GM18526 (cell line): ENCODE results near the gene ACOT2.

Experiments
- POLR2A ChIP-seq: IDR thresholded peaks from 3 replicates; pipeline ENCODE4 v1.6.1; 2011; ENCODE audit not compliant: insufficient read length; ENCODE audit errors: extremely low read depth

Gene ACOT2

DNA sequence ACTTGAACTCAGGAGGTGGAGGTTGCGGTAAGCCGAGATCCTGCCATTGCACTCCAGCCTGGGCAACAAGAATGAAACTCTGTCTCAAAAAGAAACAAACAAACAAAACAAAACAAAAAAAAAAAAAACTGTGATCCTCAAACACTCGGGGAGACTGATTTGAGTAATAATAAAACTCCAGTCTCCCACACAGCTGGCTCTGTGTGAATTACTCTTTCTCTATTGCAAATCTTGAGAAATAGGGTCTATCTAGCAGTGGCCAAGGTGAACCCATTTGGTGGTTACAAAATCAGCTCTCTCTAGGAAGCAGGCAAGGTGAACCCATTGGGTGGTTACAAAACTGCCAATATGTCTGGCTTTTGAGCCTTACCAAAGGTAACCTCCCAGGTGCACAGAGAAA lies 37.3 kb downstream of the ACOT2 start:
- TF ChIP-seq POLR2A, result no peak

DNA sequence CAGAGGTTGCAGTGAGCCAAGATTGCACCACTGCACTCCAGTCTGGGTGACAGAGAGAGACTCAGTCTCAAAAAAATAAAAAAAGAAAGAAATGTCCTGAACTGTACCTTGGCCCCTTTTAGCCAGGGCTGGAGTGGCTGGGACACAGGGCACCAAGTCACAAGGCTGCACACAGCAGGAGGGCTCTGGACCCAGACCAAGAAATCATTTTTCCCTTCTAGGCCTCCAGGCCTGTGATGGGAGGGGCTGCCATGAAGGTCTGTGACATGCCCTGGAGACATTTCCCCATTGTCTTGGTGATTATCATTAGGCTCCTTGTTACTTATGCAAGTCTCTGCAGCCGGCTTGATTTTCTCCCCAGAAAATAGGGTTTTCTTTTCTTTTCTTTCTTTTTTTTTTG lies 38.2 kb downstream of the ACOT2 start:
- TF ChIP-seq POLR2A, result no peak

DNA sequence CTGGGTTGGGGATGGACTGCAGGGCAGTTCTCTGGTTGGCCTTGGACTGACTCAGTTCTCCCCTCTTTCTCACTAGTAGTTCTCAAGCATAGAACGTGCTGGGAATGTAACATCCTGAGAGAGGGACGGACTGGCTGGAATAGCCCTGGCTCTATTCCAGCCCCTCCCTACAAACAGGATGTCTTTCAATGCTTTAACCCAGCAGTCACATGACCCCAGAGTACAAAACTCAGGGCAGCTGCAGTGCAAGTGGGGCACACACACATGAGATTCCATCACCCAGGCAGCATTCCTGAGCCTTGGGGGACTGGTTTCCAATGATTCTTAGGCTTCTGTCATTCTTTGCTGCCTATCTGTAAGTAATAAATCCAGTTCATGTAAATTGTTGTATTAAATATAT lies 41.7 kb downstream of the ACOT2 start:
- TF ChIP-seq POLR2A, result no peak

DNA sequence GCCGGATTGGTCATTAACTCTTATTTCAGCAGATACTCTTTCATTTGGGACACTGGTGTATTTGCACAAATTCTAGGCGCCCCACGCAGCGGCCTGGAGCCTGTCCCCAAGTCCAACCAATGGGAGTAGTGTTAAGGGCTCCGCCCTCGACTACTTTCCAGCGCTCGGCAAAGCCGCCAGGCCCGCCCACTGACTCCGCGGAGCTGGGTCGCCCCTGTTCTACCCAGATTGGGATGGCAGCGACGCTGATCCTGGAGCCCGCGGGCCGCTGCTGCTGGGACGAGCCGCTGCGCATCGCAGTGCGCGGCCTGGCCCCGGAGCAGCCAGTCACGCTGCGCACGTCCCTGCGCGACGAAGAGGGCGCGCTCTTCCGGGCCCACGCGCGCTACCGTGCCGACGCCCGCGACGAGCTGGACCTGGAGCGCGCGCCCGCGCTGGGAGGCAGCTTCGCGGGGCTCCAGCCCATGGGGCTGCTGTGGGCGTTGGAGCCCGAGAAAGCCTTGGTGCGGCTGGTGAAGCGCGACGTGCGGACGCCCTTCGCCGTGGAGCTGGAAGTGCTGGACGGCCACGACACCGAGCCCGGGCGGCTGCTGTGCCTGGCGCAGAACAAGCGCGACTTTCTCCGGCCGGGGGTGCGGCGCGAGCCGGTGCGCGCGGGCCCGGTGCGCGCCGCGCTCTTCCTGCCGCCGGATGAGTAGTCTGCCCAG lies 43.5 kb downstream of the ACOT2 start, which contains the start of gene ACOT6:
TSS of gene ACOT6 (plus strand) at position 179 of the 707 bp plus-strand sequence. CDS start at position 234, 55 bp downstream.
- TF ChIP-seq POLR2A, result no peak

DNA sequence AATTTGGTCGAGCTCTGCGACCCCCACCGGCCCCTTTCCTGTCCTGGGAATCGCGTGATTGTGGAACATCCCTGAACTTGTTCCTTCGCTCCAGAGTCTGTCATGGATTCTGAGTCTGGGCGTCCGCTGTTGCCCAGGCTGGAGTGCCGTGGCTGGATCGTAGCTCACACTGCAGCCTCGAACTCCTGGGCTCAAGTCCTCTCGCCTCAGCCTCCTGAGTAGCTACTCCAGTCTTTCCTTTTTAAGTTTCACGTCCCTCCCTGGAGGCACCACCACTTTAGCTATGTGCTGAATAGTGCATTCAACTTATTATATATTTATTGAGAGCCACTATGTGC lies 44.0 kb downstream of the ACOT2 start:
- no peak for TF ChIP-seq POLR2A

DNA sequence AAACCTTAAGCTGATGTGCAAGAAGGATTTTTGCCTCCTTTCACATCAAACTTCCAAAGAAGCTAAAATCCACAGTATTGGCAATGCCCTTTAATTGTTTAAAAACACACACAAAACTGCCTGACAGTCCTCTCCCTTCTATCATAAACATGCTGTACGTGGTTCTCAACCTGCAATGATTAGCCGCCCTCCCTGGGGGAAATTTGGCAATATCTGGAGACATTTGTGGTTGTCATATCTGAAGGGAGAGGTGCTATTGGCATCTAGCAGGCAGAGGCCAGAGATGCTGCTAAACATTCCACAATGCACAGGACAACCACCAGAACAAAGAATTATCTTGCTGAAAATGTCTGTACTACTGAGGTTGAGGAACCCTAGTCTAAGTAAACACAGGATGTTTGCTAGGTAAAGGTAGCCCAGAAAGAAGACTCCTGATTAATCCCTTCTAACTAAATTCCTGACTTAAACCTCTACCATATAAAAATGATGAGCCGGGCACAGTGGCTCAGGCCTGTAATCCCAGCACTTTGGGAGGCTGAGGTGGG lies 44.5 kb downstream of the ACOT2 start:
- no peak for TF ChIP-seq POLR2A

DNA sequence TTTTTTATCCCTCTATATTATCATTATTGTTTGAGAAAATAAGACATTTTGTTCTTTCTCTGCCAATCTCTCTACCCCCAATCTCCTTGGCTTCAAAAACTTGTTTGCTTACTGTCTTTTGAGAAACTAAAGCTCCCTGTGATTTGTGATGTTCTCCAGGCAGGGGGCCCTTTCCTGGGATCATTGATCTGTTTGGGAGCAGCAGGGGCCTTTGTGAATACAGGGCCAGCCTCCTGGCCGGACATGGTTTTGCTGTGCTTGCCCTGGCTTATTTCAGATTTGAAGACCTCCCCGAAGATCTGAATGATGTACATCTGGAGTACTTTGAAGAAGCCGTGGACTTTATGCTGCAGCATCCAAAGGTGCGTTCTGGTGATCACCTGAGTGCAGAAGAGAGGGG lies 47.8 kb downstream of the ACOT2 start:
- TF ChIP-seq POLR2A, result no peak

DNA sequence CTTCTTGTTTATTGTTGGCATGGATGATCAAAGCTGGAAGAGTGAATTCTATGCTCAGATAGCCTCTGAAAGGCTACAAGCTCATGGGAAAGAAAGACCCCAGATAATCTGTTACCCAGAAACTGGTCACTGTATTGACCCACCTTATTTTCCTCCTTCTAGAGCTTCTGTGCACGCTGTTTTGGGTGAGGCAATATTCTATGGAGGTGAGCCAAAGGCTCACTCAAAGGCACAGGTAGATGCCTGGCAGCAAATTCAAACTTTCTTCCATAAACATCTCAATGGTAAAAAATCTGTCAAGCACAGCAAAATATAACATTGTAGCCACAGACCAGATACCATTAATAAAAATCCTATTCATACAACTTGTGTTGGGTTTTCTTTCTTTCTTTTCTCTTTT lies 50.5 kb downstream of the ACOT2 start:
- no peak for TF ChIP-seq POLR2A

DNA sequence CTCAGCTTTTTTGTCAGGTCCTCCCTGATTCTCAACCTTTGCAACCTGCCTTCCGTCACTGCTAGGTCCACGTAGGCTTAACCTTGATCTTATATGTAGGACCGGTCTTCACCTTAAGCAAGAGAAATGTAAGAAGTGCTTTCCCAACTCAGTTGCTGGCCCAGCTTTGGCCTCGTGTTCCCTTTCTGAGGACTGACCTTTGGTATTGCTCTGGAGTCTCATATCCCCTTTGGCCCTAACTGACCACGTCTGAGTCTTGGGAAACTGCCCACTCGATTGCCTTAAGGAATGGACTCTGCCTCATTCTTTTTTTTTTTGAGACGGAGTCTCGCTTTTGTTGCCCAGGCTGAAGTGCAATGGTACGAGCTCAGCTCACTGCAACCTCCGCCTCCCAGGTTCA lies 51.3 kb downstream of the ACOT2 start:
- no peak for TF ChIP-seq POLR2A

DNA sequence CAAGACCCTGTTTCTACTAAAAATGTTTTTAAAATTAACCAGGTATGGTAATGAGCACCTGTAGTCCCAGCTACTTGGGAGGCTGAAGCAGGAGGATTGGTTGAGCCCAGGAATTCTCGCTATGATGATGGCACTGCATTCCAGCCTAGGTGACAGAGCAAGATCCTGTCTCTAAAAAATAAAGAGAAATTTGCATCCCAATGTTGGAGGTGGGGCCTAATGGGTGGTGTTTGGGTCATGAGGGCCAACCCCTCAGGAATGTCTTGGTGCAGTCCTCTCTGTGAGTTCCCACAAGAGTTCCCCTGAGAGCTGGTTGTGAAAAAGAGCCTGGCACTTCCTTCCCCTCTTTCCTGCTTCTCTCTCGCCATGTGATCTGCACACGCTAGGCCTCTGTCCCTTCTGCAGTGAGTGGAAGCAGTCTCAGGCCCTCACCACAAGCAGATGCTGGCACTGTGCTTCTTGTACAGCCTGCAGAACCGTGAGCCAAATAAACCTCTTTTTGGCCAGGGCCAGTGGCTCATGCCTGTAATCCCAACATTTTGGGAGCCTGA lies 54.6 kb downstream of the ACOT2 start:
- TF ChIP-seq POLR2A, result no peak
